Head of caudate nucleus (tissue), 42 donors: ENCODE data around the gene GJD3.
A peak's percentile ranks its signal among the peaks of the same experiment; 100 is the strongest.

ENCODE experiments used
- DNase-seq, 42 donors: peaks; one replicate each; pipeline versions ENCODE4 v3.0.0 to v3.0.0-alpha.2; 2020 to 2021; ENCODE audit warnings: mixed read lengths in 7 of 42
- intact Hi-C: fragments of 100-400 bp; cut with DNase I; formaldehyde crosslinking; loops from one replicate; pipeline ENCODE4 v1.15.0; 2022

The GJD3 gene

GRCh38 chr17:40345994-40346764, 18.4 kb downstream of the GJD3 start:
- intact Hi-C loops = no loop called here
- peak in 12 of 42 donors; percentile 28 to 67 (median 44) for DNase-seq

- peak in 32 of 42 donors; percentile 41 to 78 (median 60) for DNase-seq
- intact Hi-C loops = no loop called here
Observed at GRCh38 chr17:40345161-40345993, 19.2 kb downstream of the GJD3 start.

GRCh38 chr17:40344421-40345160, 19.9 kb downstream of the GJD3 start:
- intact Hi-C loops = no loop called here

GRCh38 chr17:40343219-40344119, 21.1 kb downstream of the GJD3 start:
- no peak for DNase-seq
- intact Hi-C loops = no loop called here

More at GRCh38 chr17:40344421-40345160, 19.9 kb downstream of the GJD3 start:
- DNase-seq = no peak

DNA sequence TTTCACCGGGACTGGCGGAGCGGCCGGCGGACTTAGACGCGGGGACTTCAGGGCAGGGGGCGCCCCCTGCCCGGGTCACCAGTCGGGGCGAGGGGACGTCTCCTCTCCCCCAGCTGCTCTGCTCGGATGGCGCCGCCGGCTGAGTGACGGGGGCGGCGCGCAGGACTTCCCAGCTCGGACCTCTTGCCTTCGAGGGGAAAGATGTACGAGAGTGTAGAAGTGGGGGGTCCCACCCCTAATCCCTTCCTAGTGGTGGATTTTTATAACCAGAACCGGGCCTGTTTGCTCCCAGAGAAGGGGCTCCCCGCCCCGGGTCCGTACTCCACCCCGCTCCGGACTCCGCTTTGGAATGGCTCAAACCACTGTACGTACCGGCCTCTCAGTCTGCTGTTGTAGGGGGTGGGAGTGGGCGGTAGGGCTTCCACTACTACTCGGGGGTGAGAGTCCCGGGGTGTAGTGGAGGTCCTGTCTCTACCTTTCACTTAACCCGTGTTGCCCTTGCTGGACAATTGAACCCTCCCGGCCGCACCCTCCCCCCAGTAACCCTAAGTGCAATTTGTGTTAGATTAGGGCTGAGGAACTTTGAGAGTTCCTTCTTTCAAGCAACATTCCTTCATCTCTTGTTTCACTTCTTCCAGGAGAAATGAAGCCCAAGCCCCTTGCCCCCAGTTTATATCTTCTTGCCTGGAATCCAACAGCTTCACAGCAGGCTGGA, 21.9 kb downstream of the GJD3 start:
- intact Hi-C loops = no loop called here
- DNase-seq = no peak

DNA sequence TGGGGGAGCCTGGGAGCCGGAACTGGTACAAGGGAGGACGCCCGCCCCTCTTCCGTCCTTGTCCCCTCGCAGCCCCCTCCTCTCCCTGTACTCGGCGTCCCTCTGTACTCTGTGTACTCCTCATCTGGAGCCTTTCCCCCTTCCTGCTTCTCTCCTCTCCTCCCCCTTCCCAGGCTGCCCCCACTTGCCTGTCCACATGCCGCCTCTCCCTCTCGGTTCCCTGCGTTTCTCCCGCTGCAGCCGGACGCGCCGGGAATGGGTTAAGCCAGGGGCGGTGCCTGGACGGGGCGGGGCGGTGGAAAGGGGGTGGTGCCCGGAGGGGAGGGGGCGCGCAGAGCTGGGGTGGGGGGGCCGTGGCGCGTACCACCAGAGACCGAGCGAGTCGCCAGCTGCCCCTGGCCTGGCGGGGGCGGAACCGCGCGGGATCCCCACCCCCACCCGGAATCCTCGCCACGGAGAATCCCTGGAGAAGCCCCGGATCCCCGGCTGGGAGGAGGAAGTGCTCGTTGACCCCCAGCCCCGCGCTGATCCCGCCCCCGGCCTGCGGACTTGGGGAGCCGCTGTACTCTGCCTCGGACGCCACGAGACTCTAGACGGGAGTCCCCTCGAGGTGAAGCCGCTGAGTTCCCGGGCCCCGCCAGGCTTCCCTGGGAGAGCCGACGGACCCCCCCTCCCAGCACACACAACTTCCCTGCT, 22.6 kb downstream of the GJD3 start:
- intact Hi-C loops = no loop called here

DNA sequence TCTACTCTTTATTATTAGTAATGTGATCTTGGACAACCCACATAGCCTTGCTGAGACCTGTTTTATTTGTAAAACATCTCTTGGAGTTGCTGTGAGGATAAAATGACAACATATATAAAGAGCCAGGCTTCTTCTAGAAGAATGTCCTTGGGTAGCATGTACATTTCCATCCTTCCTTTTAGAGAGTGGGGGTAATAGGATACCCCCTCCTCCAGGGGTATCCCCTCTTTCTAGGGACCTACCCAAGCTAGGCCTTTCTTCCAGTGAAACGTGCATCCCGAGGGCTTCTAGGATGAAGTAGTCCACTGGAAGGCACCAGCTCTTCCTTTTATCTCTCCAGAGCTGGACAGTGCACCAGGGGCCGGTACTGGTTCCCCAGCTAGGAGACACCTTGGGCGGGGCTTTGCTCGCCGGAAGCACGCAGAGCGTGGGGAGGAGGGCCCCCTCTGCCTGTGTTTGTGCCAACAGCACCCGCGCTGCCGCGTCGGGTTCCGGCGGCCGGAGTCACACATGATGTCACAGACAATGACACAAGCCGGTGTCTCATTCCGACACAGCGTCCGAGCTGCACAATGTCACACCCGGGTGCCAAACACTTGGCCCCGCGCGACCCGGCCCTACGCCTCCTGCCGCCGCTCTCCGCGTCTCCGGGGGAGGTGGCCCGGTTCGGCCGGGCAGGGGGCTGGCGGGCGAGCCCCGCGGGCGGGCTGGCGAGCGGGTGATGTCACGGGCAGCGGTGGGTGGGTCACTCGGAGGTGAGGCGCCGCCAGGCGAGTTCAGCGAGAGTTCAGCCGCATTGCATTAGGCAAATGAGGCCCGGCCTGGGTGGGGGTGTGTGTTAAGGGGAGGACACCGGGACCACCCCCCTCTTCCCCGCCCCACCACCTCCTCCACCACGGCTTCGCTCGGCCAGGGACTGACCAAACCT, 23.4 kb downstream of the GJD3 start:
- intact Hi-C loops = no loop called here
- peak; percentile 51 to 88 (median 72) for DNase-seq

More for the DNA sequence above, 22.6 kb downstream of the GJD3 start:
- DNase-seq = peak in 33 of 42 donors; percentile 46 to 84 (median 66)

DNA sequence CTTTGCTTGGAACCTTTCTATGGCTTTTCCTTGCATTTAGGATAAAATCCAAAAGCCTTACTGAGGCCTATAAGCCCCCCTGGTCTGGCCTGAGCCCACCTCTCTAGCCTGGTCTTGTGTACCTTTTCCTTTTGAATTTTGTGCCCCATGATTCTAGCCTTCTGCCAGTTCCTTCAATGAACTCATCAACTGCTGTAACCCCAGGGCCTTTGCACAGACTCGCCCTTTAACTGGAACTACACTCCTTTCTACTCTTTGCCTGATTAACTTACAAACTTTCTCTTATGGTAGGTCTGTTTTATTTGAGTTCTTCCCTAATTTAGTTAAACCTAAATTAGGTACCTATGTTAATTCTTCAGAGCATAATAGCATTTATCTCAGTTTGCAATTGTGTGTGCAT, 24.2 kb downstream of the GJD3 start:
- intact Hi-C loops = no loop called here
- no peak for DNase-seq

- intact Hi-C loops = no loop called here
- no peak for DNase-seq
Observed at GRCh38 chr17:40338941-40339649, 25.4 kb downstream of the GJD3 start.

DNA sequence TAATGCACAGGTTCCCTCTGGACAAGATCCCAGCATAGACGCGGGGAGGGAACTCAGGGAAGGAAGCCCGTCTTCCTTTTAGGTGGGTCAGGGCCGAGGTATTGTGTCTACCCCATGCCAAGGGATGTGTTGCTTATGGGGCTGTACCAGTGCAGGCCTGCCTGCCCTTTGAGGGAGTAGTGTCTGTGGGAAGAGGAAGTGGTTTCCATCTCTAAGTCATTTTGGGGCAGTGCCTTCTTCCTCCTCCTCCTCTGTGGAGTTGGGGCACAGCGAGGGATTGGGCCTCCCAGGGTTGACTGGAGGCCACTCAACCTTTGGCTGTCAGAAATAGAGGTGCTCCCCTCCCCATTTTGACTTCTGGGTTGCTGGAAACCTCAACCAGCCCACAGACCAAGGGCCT, 26.5 kb downstream of the GJD3 start:
- no peak for DNase-seq
- intact Hi-C loops = no loop called here

DNA sequence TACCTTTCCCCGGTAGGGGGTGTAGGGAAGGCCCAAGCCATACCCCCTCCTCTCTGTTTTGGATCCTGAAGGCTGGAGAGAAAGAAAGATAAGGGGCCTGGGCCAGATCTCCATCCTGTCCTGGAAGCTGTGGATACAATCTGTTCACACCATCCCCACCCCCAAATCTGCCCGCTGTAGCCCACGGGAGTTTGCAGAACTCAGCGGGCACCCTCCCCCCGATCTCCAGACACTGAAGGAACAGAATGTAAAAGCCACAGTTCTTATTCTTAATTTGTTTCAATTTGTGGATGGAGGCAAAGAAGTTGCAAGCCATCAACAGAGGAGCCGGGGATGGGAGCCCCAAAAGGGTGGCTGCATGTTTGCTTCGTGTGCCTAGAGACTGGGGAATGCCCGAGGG, 27.2 kb downstream of the GJD3 start:
- intact Hi-C loops = no loop called here
- no peak for DNase-seq

DNA sequence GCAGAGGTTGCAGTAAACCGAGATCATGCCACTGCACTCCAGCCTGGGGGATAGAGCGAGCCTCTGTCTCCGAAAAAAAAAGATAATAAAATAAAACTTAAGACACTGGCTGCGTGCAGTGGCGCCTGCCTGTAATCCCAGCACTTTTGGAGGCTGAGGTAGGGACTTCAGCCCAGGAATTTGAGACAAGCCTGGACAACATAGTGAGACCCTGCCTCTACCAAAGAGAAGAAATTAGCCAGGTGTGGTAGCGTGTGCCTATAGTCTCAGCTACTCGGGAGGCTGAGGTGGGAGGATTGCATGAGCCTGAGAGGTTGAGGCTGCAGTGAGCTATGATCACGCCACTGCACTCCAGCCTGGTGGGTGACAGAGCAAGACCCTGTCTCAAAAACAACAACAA, 28.9 kb downstream of the GJD3 start:
- intact Hi-C loops = no loop called here
- no peak for DNase-seq

- no peak for DNase-seq
- intact Hi-C loops = no loop called here
Observed at GRCh38 chr17:40333781-40334448, 30.6 kb downstream of the GJD3 start.

- intact Hi-C loops = no loop called here
- DNase-seq = peak in 40 of 42 donors; percentile 53 to 90 (median 77)
Observed at GRCh38 chr17:40331743-40332641, 32.5 kb downstream of the GJD3 start.
